ENCODE results near the gene DDX50.
"Not testable (repeated sequence)": the region's sequence is repeated elsewhere in the genome, so short reads cannot be mapped to it uniquely, and the experiment has no call there.

Gene DDX50

DNA sequence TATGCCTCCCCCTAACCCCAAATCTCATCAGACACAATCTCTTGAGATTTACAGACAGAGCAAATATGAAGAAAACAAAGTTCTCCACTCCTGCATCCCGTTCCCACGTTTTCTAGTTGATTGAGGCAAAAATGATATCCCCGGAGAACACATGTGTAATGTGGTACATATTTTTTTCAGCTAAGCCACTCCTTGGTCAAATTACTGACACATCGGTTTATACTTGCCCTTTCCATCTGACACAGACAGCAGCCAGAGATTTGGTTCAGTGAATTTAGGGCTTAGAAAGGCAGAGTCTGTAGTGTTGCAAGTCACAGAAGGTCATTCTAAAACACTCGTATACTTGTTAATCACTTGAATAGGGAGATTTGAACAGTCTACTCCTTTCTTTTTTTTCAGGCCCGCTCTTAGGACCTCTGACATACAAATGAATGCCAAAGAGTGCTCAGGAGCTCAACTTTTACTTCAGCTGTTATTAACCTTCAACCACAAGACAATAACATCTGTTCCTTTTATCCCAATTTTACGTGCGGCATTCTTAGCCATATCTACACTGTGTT lies 1.8 kb upstream of the DDX50 start:
- Histone ChIP-seq H3K9me3 (ENCODE audit: control insufficient read depth, low read length) (no peaks in the 10 kb centered on the region), H3K27me3 (replicated peaks; ENCODE audit: control insufficient read depth, insufficient read depth, low read length, poor library complexity, severe bottlenecking) (no peaks in the 10 kb centered on the region), H3K4me1 (ENCODE audit: control insufficient read depth, insufficient read depth, low read length, poor library complexity, severe bottlenecking) (peaks cover 16% of the 10 kb centered on the region), H3K4me3 (ENCODE audit: insufficient read depth, low read depth, low read length, poor library complexity, severe bottlenecking) (no peak overlapping the region), H3K27ac (ENCODE audit: insufficient read depth, low read length, poor library complexity, severe bottlenecking) (no peak overlapping the region), H3K36me3 (ENCODE audit: control insufficient read depth, insufficient read depth, low read length) (no peaks in the 10 kb centered on the region)
- DNase-seq, result no peak

GRCh38 chr10:68900427-68901104 lies 549 bp upstream of the DDX50 start:
- peak overlapping the region; percentile 97 for H3K27ac ChIP-seq (ENCODE audit: insufficient read depth, low read length, poor library complexity, severe bottlenecking)
- no peak for DNase-seq
- H3K4me1 ChIP-seq (ENCODE audit: control insufficient read depth, insufficient read depth, low read length, poor library complexity, severe bottlenecking), result peaks cover 16% of the 10 kb centered on the region
- H3K9me3 ChIP-seq (ENCODE audit: control insufficient read depth, low read length), result no peaks in the 10 kb centered on the region
- H3K27me3 ChIP-seq (replicated peaks; ENCODE audit: control insufficient read depth, insufficient read depth, low read length, poor library complexity, severe bottlenecking), result no peaks in the 10 kb centered on the region
- H3K36me3 ChIP-seq (ENCODE audit: control insufficient read depth, insufficient read depth, low read length), result no peaks in the 10 kb centered on the region
- H3K4me3 ChIP-seq (ENCODE audit: insufficient read depth, low read depth, low read length, poor library complexity, severe bottlenecking), result peak overlapping the region; percentile 64

- Histone ChIP-seq H3K36me3 (ENCODE audit: control insufficient read depth, insufficient read depth, low read length) (peaks cover 7% of the 10 kb centered on the region), H3K9me3 (ENCODE audit: control insufficient read depth, low read length) (no peaks in the 10 kb centered on the region), H3K27me3 (replicated peaks; ENCODE audit: control insufficient read depth, insufficient read depth, low read length, poor library complexity, severe bottlenecking) (no peaks in the 10 kb centered on the region), H3K27ac (ENCODE audit: insufficient read depth, low read length, poor library complexity, severe bottlenecking) (no peak overlapping the region), H3K4me3 (ENCODE audit: insufficient read depth, low read depth, low read length, poor library complexity, severe bottlenecking) (no peak overlapping the region), H3K4me1 (ENCODE audit: control insufficient read depth, insufficient read depth, low read length, poor library complexity, severe bottlenecking) (peaks cover 16% of the 10 kb centered on the region)
- no peak for DNase-seq
Observed at GRCh38 chr10:68902382-68902781, 1.3 kb downstream of the DDX50 start.

- Histone ChIP-seq H3K36me3 (ENCODE audit: control insufficient read depth, insufficient read depth, low read length) (peaks cover 14% of the 10 kb centered on the region), H3K4me1 (ENCODE audit: control insufficient read depth, insufficient read depth, low read length, poor library complexity, severe bottlenecking) (no peaks in the 10 kb centered on the region), H3K27me3 (replicated peaks; ENCODE audit: control insufficient read depth, insufficient read depth, low read length, poor library complexity, severe bottlenecking) (no peaks in the 10 kb centered on the region), H3K4me3 (ENCODE audit: insufficient read depth, low read depth, low read length, poor library complexity, severe bottlenecking) (no peak overlapping the region), H3K27ac (ENCODE audit: insufficient read depth, low read length, poor library complexity, severe bottlenecking) (no peak overlapping the region), H3K9me3 (ENCODE audit: control insufficient read depth, low read length) (no peaks in the 10 kb centered on the region)
- no peak for DNase-seq
Observed at GRCh38 chr10:68924593-68924992, 23.5 kb downstream of the DDX50 start.

DNA sequence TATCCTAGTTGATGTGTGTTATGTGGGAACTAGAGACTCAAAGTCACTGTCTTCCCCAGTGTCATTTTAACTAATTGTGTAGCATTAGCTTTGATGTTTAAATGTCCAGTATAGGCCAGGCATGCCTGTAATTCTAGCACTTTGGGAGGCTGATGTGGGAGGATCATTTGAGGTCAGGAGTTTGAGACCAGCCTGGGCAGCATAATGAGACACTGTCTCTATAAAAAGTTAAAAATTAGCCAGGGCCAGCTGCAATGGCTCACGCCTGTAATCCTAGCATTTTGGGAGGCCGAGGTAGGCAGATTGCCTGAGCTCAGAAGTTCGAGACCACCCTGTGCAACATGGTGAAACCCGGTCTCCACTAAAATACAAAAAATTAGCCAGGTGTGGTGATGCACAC lies 24.4 kb downstream of the DDX50 start:
- H3K9me3 ChIP-seq (ENCODE audit: control insufficient read depth, low read length), result no peaks in the 10 kb centered on the region
- H3K27ac ChIP-seq (ENCODE audit: insufficient read depth, low read length, poor library complexity, severe bottlenecking), result no peak overlapping the region
- no peak for DNase-seq
- no peak overlapping the region for H3K4me3 ChIP-seq (ENCODE audit: insufficient read depth, low read depth, low read length, poor library complexity, severe bottlenecking)
- peaks cover 12% of the 10 kb centered on the region for H3K36me3 ChIP-seq (ENCODE audit: control insufficient read depth, insufficient read depth, low read length)
- H3K4me1 ChIP-seq (ENCODE audit: control insufficient read depth, insufficient read depth, low read length, poor library complexity, severe bottlenecking), result no peaks in the 10 kb centered on the region
- H3K27me3 ChIP-seq (replicated peaks; ENCODE audit: control insufficient read depth, insufficient read depth, low read length, poor library complexity, severe bottlenecking), result no peaks in the 10 kb centered on the region

GRCh38 chr10:68929157-68929556 lies 28.0 kb downstream of the DDX50 start:
- peaks cover 16% of the 10 kb centered on the region for H3K36me3 ChIP-seq (ENCODE audit: control insufficient read depth, insufficient read depth, low read length)
- H3K4me3 ChIP-seq (ENCODE audit: insufficient read depth, low read depth, low read length, poor library complexity, severe bottlenecking); DNase-seq; H3K9me3 ChIP-seq (ENCODE audit: control insufficient read depth, low read length); H3K27me3 ChIP-seq (replicated peaks; ENCODE audit: control insufficient read depth, insufficient read depth, low read length, poor library complexity, severe bottlenecking); H3K4me1 ChIP-seq (ENCODE audit: control insufficient read depth, insufficient read depth, low read length, poor library complexity, severe bottlenecking); H3K27ac ChIP-seq (ENCODE audit: insufficient read depth, low read length, poor library complexity, severe bottlenecking): not testable (repeated sequence)

DNA sequence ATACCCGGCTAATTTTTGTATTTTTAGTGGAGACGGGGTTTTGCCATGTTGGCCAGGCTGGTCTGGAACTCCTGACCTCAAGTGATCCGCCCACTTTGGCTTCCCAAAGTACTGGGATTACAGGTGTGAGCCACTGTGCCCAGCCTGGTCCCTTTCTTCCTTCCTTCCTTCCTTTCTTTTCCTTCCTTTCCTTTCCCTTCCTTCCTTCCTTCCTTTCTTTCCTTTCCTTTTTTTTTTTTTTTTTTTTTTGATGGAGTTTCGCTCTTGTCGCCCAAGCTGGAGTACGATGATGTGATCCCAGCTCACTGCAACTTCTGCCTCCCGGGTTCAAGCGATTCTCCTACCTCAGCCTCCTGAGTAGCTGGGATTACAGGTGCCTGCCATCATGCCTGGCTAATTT lies 28.8 kb downstream of the DDX50 start:
- not testable (repeated sequence) for H3K27ac ChIP-seq (ENCODE audit: insufficient read depth, low read length, poor library complexity, severe bottlenecking); H3K4me1 ChIP-seq (ENCODE audit: control insufficient read depth, insufficient read depth, low read length, poor library complexity, severe bottlenecking); H3K27me3 ChIP-seq (replicated peaks; ENCODE audit: control insufficient read depth, insufficient read depth, low read length, poor library complexity, severe bottlenecking); H3K9me3 ChIP-seq (ENCODE audit: control insufficient read depth, low read length); DNase-seq; H3K4me3 ChIP-seq (ENCODE audit: insufficient read depth, low read depth, low read length, poor library complexity, severe bottlenecking)
- H3K36me3 ChIP-seq (ENCODE audit: control insufficient read depth, insufficient read depth, low read length), result peaks cover 17% of the 10 kb centered on the region

DNA sequence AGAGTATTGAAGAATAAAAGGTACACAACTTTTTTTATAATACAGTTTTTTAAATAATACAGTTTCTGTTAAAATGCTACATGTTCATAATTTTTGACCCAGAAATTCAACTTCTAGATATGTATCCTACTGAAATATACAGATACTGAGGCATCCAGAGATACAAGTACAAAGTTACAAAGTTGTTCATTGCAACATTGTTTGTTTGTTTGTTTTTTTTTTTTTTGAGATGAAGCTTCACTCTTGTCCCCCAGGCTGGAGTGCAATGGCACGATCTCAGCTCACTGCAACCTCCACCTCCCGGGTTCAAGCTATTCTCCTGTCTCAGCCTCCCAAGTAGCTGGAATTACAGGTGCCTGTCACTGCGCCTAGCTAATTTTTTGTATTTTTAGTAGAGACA lies 31.7 kb downstream of the DDX50 start:
- H3K27me3 ChIP-seq (replicated peaks; ENCODE audit: control insufficient read depth, insufficient read depth, low read length, poor library complexity, severe bottlenecking); H3K9me3 ChIP-seq (ENCODE audit: control insufficient read depth, low read length); H3K27ac ChIP-seq (ENCODE audit: insufficient read depth, low read length, poor library complexity, severe bottlenecking); H3K4me3 ChIP-seq (ENCODE audit: insufficient read depth, low read depth, low read length, poor library complexity, severe bottlenecking); H3K4me1 ChIP-seq (ENCODE audit: control insufficient read depth, insufficient read depth, low read length, poor library complexity, severe bottlenecking); DNase-seq: not testable (repeated sequence)
- peaks cover 33% of the 10 kb centered on the region for H3K36me3 ChIP-seq (ENCODE audit: control insufficient read depth, insufficient read depth, low read length)

DNA sequence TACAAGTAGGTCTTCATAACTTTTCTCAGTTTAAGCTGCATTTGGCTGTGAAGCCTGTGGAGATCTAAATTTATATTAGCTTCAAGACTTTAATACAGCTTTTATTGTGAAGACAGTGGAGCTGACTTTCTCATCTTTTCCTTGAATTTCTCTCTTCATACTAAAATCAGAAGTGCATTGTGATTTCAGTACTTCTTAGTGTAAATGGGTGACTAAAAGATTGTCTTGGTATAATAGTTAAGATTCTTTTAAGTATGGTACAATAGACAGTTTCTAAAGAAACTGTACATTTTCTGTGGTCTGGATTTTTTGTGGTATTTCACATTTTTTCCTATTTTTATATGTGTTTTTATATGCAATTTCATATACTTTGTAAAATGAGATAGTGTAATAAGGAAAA lies 33.9 kb downstream of the DDX50 start:
- H3K36me3 ChIP-seq (ENCODE audit: control insufficient read depth, insufficient read depth, low read length), result peaks cover 42% of the 10 kb centered on the region
- H3K27ac ChIP-seq (ENCODE audit: insufficient read depth, low read length, poor library complexity, severe bottlenecking), result no peak overlapping the region
- H3K27me3 ChIP-seq (replicated peaks; ENCODE audit: control insufficient read depth, insufficient read depth, low read length, poor library complexity, severe bottlenecking), result no peaks in the 10 kb centered on the region
- no peak overlapping the region for H3K4me3 ChIP-seq (ENCODE audit: insufficient read depth, low read depth, low read length, poor library complexity, severe bottlenecking)
- H3K9me3 ChIP-seq (ENCODE audit: control insufficient read depth, low read length), result no peaks in the 10 kb centered on the region
- H3K4me1 ChIP-seq (ENCODE audit: control insufficient read depth, insufficient read depth, low read length, poor library complexity, severe bottlenecking), result no peaks in the 10 kb centered on the region
- no peak for DNase-seq

- H3K27ac ChIP-seq (ENCODE audit: insufficient read depth, low read length, poor library complexity, severe bottlenecking), result no peak overlapping the region
- peaks cover 48% of the 10 kb centered on the region for H3K36me3 ChIP-seq (ENCODE audit: control insufficient read depth, insufficient read depth, low read length)
- no peak overlapping the region for H3K4me3 ChIP-seq (ENCODE audit: insufficient read depth, low read depth, low read length, poor library complexity, severe bottlenecking)
- H3K27me3 ChIP-seq (replicated peaks; ENCODE audit: control insufficient read depth, insufficient read depth, low read length, poor library complexity, severe bottlenecking), result no peaks in the 10 kb centered on the region
- no peak for DNase-seq
- H3K4me1 ChIP-seq (ENCODE audit: control insufficient read depth, insufficient read depth, low read length, poor library complexity, severe bottlenecking), result no peaks in the 10 kb centered on the region
- no peaks in the 10 kb centered on the region for H3K9me3 ChIP-seq (ENCODE audit: control insufficient read depth, low read length)
Observed at GRCh38 chr10:68938117-68938516, 37.0 kb downstream of the DDX50 start.
